Epithelial cell of proximal tubule (primary cell): ENCODE data around the gene MDFIC2. TPM values are rescaled to one million over a fixed set of nuclear protein-coding genes. Genes with fewer than 3 reads are reported as not detected.

Experiments
- DNase-seq: peaks from one replicate; pipeline ENCODE4 v3.0.0-alpha.2; 2011; ENCODE audit warnings: low read depth
- H3K4me3 ChIP-seq: 2 replicates; pipeline ENCODE4 v1.5.1; 2011; ENCODE audit warnings: low read depth, mild to moderate bottlenecking, low read length
- total RNA-seq: library from RNA; depleted of rRNA; stranded (reverse); fragments of >200 nt; gene quantifications from 2 replicates; pipeline ENCODE4 v1.2.3, GENCODE V29; 2015
- TF ChIP-seq, protein P1 (sequence below): conservative IDR thresholded peaks from 2 replicates; pipeline ENCODE4 v1.5.1; 2012; ENCODE audit warnings: low read depth, mild to moderate bottlenecking, low read length

MDFIC2 gene
- total RNA-seq, 1 donor from 2014 or later = not detected

DNA sequence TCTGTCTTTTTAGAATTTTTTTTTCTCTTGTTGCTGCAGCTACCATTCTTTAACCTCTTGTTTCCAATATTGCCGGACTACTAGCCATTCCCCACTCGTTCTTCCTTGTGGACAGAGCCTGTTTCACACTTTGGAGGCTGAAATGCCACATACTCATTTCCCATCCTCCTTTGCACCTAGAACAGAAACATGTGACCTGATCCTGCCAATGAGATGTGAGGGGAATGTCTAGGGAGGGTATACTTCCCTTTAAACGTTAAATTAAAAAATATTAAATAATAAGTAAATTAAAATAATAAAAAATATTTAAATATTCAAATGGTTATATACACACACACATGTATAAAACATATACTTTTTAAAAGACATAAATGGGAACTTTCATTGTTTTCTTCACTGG, 20.6 kb upstream of the MDFIC2 start:
- no peak for DNase-seq
- TF ChIP-seq, protein P1, sequence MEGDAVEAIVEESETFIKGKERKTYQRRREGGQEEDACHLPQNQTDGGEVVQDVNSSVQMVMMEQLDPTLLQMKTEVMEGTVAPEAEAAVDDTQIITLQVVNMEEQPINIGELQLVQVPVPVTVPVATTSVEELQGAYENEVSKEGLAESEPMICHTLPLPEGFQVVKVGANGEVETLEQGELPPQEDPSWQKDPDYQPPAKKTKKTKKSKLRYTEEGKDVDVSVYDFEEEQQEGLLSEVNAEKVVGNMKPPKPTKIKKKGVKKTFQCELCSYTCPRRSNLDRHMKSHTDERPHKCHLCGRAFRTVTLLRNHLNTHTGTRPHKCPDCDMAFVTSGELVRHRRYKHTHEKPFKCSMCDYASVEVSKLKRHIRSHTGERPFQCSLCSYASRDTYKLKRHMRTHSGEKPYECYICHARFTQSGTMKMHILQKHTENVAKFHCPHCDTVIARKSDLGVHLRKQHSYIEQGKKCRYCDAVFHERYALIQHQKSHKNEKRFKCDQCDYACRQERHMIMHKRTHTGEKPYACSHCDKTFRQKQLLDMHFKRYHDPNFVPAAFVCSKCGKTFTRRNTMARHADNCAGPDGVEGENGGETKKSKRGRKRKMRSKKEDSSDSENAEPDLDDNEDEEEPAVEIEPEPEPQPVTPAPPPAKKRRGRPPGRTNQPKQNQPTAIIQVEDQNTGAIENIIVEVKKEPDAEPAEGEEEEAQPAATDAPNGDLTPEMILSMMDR = no peak
- H3K4me3 ChIP-seq = no peak overlapping the region

- TF ChIP-seq, protein P1 = no peak
- no peak overlapping the region for H3K4me3 ChIP-seq
- DNase-seq = no peak
Observed at GRCh38 chr3:70315021-70315420, 2.6 kb upstream of the MDFIC2 start.

DNA sequence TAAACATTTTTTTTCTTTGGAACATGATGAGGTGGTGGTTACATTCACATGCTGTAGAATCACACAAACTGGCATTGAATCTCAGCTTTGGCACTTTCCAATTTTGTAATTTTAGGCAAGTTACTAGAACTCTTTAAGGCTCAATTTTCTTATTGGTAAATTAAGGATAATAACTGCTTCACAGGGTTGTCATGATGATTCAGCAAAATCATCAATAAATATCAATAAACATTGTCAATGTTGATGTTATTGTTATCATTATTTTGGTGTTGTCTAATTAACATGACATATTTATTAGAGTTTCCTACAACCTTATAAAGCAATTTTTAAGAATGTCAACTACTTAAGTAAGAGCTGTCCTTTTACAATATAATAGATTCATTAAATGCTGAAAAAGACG, 1.6 kb downstream of the MDFIC2 start:
- TF ChIP-seq, protein P1 = no peak
- no peak for DNase-seq
- H3K4me3 ChIP-seq = no peak overlapping the region

DNA sequence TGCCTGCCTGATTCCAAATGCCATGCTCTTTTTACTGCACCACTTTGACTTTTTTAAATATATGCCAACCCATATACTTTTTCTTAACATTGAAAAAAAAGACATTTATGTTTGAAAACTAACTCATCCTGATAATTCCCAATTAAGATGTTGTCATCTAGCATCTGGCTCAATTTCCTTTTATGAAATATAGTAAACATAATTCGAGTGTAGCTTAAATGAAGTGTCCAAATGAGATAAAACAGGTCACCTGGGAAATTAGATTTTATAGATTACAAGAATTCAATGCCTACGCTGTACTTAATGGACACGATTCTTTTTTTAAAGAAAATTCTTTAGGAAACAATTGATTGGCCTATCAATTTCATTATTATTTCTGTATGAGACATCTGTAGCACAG, 2.8 kb downstream of the MDFIC2 start:
- DNase-seq = no peak
- TF ChIP-seq, protein P1 = no peak
- no peak overlapping the region for H3K4me3 ChIP-seq

DNA sequence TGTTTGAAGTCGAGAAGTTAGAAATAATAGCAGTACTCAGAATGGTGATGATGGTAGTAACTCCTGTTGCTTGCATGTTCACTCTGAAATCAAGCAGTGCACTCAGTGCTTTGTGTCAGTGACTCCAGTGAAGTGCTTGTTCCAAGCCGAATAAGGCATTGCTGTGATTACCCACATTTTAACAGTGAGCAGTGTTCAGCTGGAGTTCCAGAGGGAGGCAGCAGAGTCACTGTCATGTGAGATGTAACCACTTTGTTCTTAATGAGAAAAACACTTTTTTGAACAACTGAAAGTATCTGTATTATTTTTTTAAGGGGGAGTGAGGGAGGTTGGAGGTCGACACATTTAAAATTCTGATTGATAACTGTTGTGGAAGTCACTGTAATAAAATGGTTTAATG, 3.7 kb downstream of the MDFIC2 start:
- TF ChIP-seq, protein P1 = peak; percentile 53
- peak; percentile 15 for DNase-seq
- no peak overlapping the region for H3K4me3 ChIP-seq

DNA sequence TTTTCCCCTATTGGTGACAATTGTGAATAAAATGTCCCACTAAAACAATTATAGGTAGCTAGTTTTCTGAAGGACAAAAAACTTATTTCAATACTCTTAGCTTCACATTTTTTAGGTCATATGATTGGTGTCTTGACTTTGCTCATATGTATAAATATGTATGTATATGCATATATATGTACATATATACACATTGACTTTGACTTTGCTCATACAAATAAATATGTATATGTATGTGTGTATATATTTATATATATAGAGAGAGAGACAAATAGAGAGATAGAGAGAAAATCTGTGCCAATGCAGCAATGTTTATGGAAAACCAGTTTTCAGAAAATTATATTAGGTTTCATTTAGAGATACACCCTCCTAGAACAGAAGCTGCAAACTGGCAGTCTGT, 5.7 kb downstream of the MDFIC2 start:
- TF ChIP-seq, protein P1 = no peak
- DNase-seq = no peak
- H3K4me3 ChIP-seq = no peak overlapping the region

DNA sequence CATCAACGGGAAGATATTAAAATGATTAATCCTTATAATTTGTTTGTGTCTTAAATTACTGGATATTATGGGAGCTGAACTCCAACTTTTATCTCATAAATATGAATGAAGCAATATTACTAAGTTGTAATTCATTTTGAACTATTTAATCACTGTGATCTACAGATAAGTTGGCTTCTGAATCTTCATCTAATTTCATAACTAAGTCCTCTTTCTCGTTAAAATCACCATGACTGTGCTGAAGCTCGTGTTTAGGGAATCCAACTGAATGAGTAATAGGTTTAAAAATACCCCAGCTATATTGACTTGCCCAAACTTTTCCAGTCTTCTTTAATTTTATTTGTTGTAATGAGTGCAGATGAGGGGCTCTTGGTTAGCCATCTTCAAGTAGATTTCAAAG, 14.1 kb downstream of the MDFIC2 start:
- no peak for DNase-seq
- TF ChIP-seq, protein P1 = no peak
- H3K4me3 ChIP-seq = no peak overlapping the region
